ACC112 (cell line): ENCODE measurements around the gene SLC25A51.

Experiments
- H2AFZ ChIP-seq: fragments of 200-600 bp; sonication (generic); one replicate; pipeline ENCODE4 v1.6.0; 2017; ENCODE audit warnings: antibody characterized with exemption, low read length; ENCODE audit not compliant: unreplicated experiment
- H3K27ac ChIP-seq: fragments of 200-600 bp; sonication (generic); 2 replicates; pipeline ENCODE4 v1.5.1; 2014; ENCODE audit warnings: low read depth, mild to moderate bottlenecking, antibody characterized with exemption, low read length, moderate library complexity
- H3K27me3 ChIP-seq: fragments of 200-600 bp; sonication (generic); 2 replicates; pipeline ENCODE4 v1.6.1; 2014; ENCODE audit warnings: mild to moderate bottlenecking, antibody characterized with exemption, low read length, moderate library complexity, mixed read lengths; ENCODE audit not compliant: insufficient read depth
- H3K36me3 ChIP-seq: fragments of 200-600 bp; sonication (generic); 2 replicates; pipeline ENCODE4 v1.6.1; 2016; ENCODE audit warnings: mild to moderate bottlenecking, antibody characterized with exemption, low read length, moderate library complexity, mixed read lengths; ENCODE audit not compliant: insufficient read depth
- H3K4me1 ChIP-seq: fragments of 200-600 bp; sonication (generic); one replicate; pipeline ENCODE4 v1.6.1; 2016; ENCODE audit warnings: low read length, mixed read lengths; ENCODE audit not compliant: insufficient read depth, unreplicated experiment, control insufficient read depth
- H3K4me3 ChIP-seq: fragments of 200-600 bp; sonication (generic); 2 replicates; pipeline ENCODE4 v1.5.1; 2014; ENCODE audit warnings: mild to moderate bottlenecking, low read depth, low read length
- H3K79me2 ChIP-seq: fragments of 200-600 bp; sonication (generic); one replicate; pipeline ENCODE4 v1.6.0; 2016; ENCODE audit warnings: low read length; ENCODE audit not compliant: control insufficient read depth, unreplicated experiment, insufficient read depth

Gene SLC25A51, protein sequence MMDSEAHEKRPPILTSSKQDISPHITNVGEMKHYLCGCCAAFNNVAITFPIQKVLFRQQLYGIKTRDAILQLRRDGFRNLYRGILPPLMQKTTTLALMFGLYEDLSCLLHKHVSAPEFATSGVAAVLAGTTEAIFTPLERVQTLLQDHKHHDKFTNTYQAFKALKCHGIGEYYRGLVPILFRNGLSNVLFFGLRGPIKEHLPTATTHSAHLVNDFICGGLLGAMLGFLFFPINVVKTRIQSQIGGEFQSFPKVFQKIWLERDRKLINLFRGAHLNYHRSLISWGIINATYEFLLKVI

DNA sequence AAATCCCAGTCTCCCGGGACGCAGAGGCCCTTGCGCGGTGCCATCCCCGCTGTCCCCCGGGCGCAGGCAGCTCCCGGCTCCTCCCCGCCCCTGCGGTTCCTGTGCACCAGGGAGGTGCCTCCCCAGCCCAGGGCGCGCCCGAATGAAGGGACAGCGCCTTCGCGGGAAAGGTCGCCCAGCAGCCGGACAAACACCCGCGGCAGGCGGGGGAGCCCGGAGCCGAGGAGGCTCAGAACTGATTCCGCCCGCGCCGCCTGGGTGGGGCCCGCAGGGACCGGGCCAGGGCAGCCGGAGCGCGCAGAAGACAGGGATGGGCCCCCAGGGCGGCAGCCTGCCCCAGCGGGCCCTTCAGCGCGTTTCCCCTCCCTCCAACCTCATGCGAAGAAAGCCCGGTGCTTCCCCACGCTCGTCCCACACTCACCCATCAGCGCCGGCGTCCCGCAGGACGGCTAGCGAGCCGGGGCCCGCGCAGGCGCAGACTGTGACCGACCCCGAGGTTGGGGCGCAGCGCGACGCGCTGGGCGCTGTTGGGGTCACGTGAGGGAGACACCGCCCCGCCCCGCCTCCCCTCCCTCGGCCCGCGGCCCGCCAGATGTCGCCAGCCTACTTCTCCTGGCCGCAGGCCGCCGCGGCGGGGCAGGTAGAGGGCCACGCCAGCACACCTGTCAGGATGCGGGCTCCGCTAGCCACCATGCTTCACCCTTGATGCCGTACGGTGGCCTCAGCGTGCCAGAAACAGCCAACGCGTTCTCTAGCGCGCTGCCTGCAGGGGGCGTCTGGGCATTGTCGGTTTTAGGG is at the start of gene SLC25A51:
Gene SLC25A51, minus strand, starts transcription at position 481 of the 798 bp plus-strand sequence. CDS start 15,577 bp downstream, outside the sequence.
- Histone ChIP-seq H3K27ac (peak within 1 kb of the TSS; percentile 80), H3K79me2 (peaks cover 36% of the 10 kb centered on the region), H3K4me1 (peaks cover 32% of the 10 kb centered on the region), H2AFZ (peak within 1 kb of the TSS; percentile 70), H3K27me3 (no peaks in the 10 kb centered on the region), H3K36me3 (peaks cover under 1% of the 10 kb centered on the region; the same call in 1 of the 2 replicates), H3K4me3 (peak within 1 kb of the TSS; percentile 80)

DNA sequence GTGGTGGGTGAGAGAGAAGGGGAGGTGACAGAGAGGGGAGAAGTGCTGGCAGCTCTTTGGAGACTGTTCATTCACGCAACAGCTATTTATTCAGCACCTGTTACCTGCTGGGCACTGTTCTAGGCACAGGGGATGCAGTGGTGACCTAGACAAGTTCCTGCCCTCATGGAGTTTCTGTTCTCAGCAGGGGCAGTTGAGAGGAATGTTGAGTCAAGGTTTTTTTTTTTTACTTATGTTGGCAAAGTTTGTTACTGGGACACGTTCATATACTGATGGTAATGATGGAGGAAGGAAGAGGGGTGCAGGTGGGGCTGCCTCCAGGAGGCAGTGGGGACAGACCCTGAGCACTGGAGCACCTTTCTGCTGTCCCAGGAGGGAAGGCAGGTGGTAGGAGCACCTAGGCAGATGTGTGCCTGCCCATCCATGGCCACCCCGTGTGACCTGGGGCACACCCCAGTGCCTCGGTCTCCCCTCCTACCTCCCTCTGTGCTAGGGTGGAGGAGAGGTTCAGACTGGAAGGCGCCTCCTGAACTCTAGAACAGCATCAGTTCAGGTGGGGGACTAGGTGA is 49.4 kb upstream of the SLC25A51 start:
- Histone ChIP-seq H3K27ac (peak overlapping the region; percentile 99), H3K36me3 (peaks cover 19% of the 10 kb centered on the region; the same call in 1 of the 2 replicates), H2AFZ (no peak overlapping the region), H3K27me3 (no peaks in the 10 kb centered on the region), H3K79me2 (no peaks in the 10 kb centered on the region), H3K4me3 (peak overlapping the region; percentile 37; the same call in 1 of the 2 replicates), H3K4me1 (peaks cover 50% of the 10 kb centered on the region)

DNA sequence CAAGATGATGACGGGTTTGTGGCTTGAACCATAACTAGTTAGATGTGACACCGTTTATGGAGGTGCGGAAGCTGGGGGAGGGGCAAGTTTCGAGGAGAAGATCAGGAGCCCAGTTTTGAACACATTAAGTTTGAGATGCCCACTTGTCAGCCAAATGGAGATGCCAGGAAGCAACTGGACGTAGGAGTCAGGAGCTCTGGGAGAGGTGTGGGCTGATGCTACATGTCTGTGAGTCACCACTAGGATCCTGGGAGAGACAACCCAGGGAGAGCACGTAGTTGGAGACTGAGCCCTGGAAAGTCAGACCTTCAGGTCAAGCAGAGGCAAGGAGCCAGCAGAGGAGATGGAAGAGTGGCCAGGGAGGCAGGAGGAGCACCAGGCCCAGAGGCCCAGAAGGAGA is 48.8 kb upstream of the SLC25A51 start:
- Histone ChIP-seq H3K27ac (peak overlapping the region; percentile 99), H2AFZ (no peak overlapping the region), H3K36me3 (peaks cover 23% of the 10 kb centered on the region; the same call in 1 of the 2 replicates), H3K4me3 (no peak overlapping the region), H3K79me2 (no peaks in the 10 kb centered on the region), H3K4me1 (peaks cover 50% of the 10 kb centered on the region), H3K27me3 (no peaks in the 10 kb centered on the region)

DNA sequence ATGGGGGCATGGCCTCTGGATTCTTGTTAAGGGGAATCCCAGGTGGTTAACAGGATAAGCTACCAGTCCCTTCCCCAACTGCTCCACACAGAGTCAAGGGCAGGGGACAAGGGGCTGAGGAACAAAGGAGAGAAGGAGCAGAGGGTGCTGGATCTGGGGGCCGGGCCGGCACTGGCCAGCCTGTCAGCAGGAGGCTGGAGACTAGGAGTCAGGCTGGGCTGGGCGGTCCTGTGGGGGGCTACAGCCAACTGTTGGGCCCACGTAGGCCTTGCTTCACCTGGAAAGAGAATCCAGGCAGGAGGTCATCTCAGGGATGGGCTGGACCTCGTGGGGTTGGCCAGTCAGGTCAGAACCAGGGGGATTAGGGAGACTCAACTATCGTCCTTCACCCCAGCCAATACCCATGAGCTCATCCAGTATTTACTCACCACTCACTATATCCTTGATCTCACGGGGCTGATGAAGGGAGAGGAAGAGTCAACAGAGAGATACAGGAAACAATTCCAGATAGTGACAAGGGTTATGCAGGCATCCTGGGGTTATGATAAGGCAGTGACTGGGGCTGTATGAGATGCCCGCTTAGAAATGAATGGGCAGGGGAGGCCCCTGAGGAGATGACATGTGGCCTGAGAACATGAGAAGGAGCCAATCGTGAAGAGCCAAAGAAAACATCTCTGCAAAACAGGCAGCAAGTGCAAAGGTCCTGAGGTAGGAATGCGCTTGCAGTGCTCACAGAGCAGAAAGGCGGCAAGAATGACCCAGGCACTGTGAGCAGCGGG is 47.9 kb upstream of the SLC25A51 start:
- no peak overlapping the region for H3K4me3 ChIP-seq
- no peaks in the 10 kb centered on the region for H3K27me3 ChIP-seq
- H2AFZ ChIP-seq = no peak overlapping the region
- no peaks in the 10 kb centered on the region for H3K79me2 ChIP-seq
- peaks cover 50% of the 10 kb centered on the region for H3K4me1 ChIP-seq
- peak overlapping the region; percentile 99 for H3K27ac ChIP-seq
- peaks cover 23% of the 10 kb centered on the region; the same call in 1 of the 2 replicates for H3K36me3 ChIP-seq

DNA sequence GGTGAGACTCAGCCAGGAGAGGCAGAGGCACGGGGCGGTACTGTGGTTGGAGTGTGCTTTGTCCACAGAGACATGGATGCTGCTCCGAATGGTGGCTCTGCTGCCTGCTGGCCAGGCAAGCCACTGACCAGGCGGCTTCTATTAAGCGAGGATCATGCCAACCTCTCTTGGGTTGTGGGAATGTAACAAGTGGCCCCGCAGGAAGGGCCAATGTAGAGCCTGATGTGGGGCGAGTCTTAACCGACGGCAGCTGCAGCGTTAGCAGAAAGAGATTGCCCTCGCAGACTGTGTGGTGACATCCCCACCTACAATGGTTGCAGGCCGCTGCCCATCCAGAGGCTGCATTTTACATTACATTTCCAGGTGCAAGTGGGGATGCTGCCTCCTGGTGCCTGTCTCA is 46.6 kb upstream of the SLC25A51 start:
- Histone ChIP-seq H3K4me1 (peaks cover 54% of the 10 kb centered on the region), H2AFZ (no peak overlapping the region), H3K4me3 (no peak overlapping the region), H3K36me3 (peaks cover 23% of the 10 kb centered on the region; the same call in 1 of the 2 replicates), H3K27me3 (no peaks in the 10 kb centered on the region), H3K79me2 (no peaks in the 10 kb centered on the region), H3K27ac (no peak overlapping the region; the same call in 1 of the 2 replicates)

DNA sequence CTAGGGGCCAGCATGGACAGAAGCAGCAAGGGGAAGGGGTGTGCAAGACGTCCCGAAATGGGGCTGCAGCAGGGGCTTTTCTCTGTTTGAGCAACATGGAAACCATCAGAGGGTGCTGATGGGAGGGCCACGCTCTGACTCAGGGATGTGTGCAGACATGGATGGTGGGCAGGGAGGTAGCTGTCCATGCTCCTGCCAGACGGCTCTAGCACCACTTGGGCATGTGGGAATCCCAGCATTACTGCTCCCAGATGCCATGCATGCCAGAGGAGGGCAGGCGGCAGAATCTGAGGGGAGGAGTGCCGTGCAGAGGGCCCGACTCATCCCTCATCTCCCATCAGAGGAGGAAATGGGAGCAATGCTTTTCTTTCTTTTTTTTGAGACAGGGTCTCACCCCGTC is 45.6 kb upstream of the SLC25A51 start:
- Histone ChIP-seq H2AFZ (no peak overlapping the region), H3K27ac (peak overlapping the region; percentile 37; the same call in 1 of the 2 replicates), H3K36me3 (peaks cover 19% of the 10 kb centered on the region; the same call in 1 of the 2 replicates), H3K27me3 (no peaks in the 10 kb centered on the region), H3K79me2 (no peaks in the 10 kb centered on the region), H3K4me3 (no peak overlapping the region), H3K4me1 (peaks cover 59% of the 10 kb centered on the region)

DNA sequence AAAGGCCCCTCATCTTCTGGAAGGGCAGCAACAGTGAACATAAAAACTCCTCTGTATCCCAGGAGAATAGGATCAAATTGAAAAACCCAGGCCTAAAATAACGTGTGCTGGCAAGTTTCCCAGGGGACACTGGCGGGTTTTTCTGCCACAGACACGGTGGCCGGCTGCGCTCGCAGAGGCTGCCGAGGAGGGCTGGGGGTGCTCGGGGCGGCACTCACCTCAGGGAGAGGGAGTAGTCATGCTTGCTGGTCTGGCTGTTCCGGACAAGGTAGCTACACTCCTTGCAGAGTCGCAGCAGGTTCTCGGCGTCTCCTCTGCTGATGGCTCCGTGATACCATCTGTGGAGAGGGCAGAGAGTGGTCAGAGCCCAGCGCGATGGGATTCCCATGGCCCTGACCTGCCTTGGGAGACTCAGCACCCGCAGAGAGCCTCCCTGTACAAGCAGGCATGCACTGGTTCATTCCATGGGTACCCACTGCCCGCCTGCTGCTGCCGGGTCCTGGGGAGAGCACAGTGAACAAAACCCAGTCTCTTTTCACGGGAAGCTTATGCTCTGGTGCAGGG is 44.6 kb upstream of the SLC25A51 start:
- H3K36me3 ChIP-seq = peaks cover 19% of the 10 kb centered on the region; the same call in 1 of the 2 replicates
- H3K27me3 ChIP-seq = no peaks in the 10 kb centered on the region
- H3K4me1 ChIP-seq = peaks cover 60% of the 10 kb centered on the region
- H3K4me3 ChIP-seq = no peak overlapping the region
- no peaks in the 10 kb centered on the region for H3K79me2 ChIP-seq
- no peak overlapping the region for H3K27ac ChIP-seq
- H2AFZ ChIP-seq = no peak overlapping the region

DNA sequence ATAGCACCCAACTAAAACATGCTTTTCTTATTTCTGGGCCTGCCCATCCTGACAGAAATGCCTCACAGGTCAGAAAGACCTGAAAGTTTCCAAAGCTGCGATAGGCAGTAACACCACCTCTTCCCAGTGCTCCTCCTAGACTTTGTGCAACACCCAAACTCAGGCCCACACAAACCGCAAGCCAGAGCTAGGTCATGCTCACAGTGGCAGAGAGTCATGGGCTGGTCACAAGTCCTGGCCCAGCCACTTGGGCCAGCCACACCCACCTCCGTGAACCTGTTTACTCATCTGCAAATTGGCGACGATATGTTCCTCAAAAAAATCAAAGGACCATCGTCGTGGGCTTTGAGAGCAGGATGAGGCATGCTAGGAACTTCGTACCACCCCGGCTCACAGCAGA is 44.0 kb upstream of the SLC25A51 start:
- H3K4me3 ChIP-seq = no peak overlapping the region
- no peaks in the 10 kb centered on the region for H3K27me3 ChIP-seq
- no peak overlapping the region for H2AFZ ChIP-seq
- H3K4me1 ChIP-seq = peaks cover 60% of the 10 kb centered on the region
- peaks cover 16% of the 10 kb centered on the region; the same call in 1 of the 2 replicates for H3K36me3 ChIP-seq
- H3K27ac ChIP-seq = no peak overlapping the region
- H3K79me2 ChIP-seq = no peaks in the 10 kb centered on the region

DNA sequence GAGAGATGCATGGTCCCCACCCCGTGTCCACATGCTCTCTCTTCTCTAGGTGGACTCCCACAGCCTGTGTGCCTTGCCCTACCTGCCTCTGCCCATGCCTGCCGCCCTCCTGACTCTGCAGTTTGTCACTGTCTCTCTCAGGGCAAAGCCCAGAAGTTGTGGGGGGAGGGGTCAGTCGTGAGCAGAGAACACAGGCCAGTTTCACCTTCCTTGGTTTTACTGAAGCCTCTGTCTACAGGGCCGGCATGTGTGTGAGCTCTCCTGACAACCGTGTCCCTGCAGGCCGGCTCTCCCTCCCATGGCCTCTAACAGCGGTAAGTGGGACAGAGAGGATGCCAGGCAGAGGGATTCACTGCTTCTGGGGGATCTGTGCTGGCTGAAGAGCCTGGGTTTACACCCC is 43.5 kb upstream of the SLC25A51 start:
- peaks cover 14% of the 10 kb centered on the region; the same call in 1 of the 2 replicates for H3K36me3 ChIP-seq
- no peaks in the 10 kb centered on the region for H3K79me2 ChIP-seq
- peaks cover 60% of the 10 kb centered on the region for H3K4me1 ChIP-seq
- H2AFZ ChIP-seq = no peak overlapping the region
- no peak overlapping the region for H3K4me3 ChIP-seq
- no peaks in the 10 kb centered on the region for H3K27me3 ChIP-seq
- no peak overlapping the region for H3K27ac ChIP-seq

DNA sequence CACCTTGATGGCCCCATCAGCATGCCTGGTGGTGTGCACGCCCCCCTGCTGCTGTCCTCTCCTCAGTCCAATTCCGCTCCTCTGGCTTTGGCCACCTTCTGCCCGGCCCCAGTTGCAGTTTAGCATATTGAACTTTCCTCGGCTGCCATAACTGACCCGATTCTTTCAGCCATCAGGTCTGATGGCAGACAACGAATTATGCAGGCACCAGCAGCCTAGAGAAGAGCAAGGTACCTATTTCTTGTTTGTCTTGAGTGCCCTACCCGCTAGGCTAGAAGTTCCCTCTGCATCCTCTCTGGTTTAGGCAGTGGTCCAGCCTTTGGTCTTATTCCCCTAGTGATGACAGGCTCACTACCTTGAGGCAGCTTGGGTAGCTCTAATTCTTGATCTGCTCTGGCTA is 43.0 kb upstream of the SLC25A51 start:
- Histone ChIP-seq H3K27me3 (no peaks in the 10 kb centered on the region), H2AFZ (no peak overlapping the region), H3K4me1 (peaks cover 60% of the 10 kb centered on the region), H3K36me3 (peaks cover 9% of the 10 kb centered on the region; the same call in 1 of the 2 replicates), H3K79me2 (no peaks in the 10 kb centered on the region), H3K27ac (no peak overlapping the region), H3K4me3 (no peak overlapping the region)
